GM15510 (cell line): ENCODE measurements around the gene ELFN1.

Experiments used
- POLR2A ChIP-seq: IDR thresholded peaks from 3 replicates; pipeline ENCODE4 v1.6.1; 2011; ENCODE audit warnings: borderline replicate concordance; ENCODE audit not compliant: insufficient read length; ENCODE audit errors: extremely low read depth

ELFN1 gene

GRCh38 chr7:1724118-1724910 is 54.2 kb downstream of the ELFN1 start:
- TF ChIP-seq POLR2A: no peak

GRCh38 chr7:1725199-1725690 is 55.2 kb downstream of the ELFN1 start:
- no peak for TF ChIP-seq POLR2A

- no peak for TF ChIP-seq POLR2A
These were observed 55.9 kb downstream of the ELFN1 start for GRCh38 chr7:1725766-1726630.

GRCh38 chr7:1727079-1727478 is 57.0 kb downstream of the ELFN1 start:
- TF ChIP-seq POLR2A: no peak

- TF ChIP-seq POLR2A: no peak
These were observed 57.9 kb downstream of the ELFN1 start for GRCh38 chr7:1727812-1728570.

GRCh38 chr7:1729183-1729582 is 59.1 kb downstream of the ELFN1 start:
- TF ChIP-seq POLR2A: no peak

GRCh38 chr7:1729773-1730172 is 59.7 kb downstream of the ELFN1 start:
- no peak for TF ChIP-seq POLR2A

GRCh38 chr7:1732072-1732471 is 62.0 kb downstream of the ELFN1 start:
- TF ChIP-seq POLR2A: no peak

- TF ChIP-seq POLR2A: no peak
These were observed 62.6 kb downstream of the ELFN1 start for GRCh38 chr7:1732645-1733044.

GRCh38 chr7:1733206-1733907 is 63.3 kb downstream of the ELFN1 start:
- no peak for TF ChIP-seq POLR2A

- TF ChIP-seq POLR2A: no peak
These were observed 64.0 kb downstream of the ELFN1 start for GRCh38 chr7:1733908-1734730.

GRCh38 chr7:1735262-1735661 is 65.2 kb downstream of the ELFN1 start:
- TF ChIP-seq POLR2A: no peak

- no peak for TF ChIP-seq POLR2A
These were observed 65.9 kb downstream of the ELFN1 start for GRCh38 chr7:1735806-1736483.

- TF ChIP-seq POLR2A: no peak
These were observed 66.4 kb downstream of the ELFN1 start for GRCh38 chr7:1736484-1736817.

- no peak for TF ChIP-seq POLR2A
These were observed 66.8 kb downstream of the ELFN1 start for GRCh38 chr7:1736830-1737229.
